HEK293 (cell line): ENCODE data around the gene PCDHAC2.

Experiments
- KLF16 ChIP-seq: fragments of 450-650 bp; formaldehyde crosslinking; IDR thresholded peaks from 2 replicates; pipeline ENCODE4 v1.5.1; 2017; ENCODE audit warnings: missing biosample characterization, missing genetic modification characterization
- MYNN ChIP-seq: fragments of 450-650 bp; formaldehyde crosslinking; IDR thresholded peaks from 2 replicates; pipeline ENCODE4 v1.5.1; 2016; ENCODE audit warnings: missing biosample characterization, missing genetic modification characterization, borderline replicate concordance
- ZBTB7A ChIP-seq: fragments of 450-650 bp; formaldehyde crosslinking; IDR thresholded peaks from 2 replicates; pipeline ENCODE4 v1.5.1; 2016; ENCODE audit warnings: low read depth, missing biosample characterization, missing genetic modification characterization
- ZFHX2 ChIP-seq: fragments of 450-650 bp; formaldehyde crosslinking; conservative IDR thresholded peaks from 2 replicates; pipeline ENCODE4 v1.5.1; 2016; ENCODE audit warnings: missing biosample characterization, missing genetic modification characterization
- ZNF114 ChIP-seq: fragments of 450-650 bp; formaldehyde crosslinking; IDR thresholded peaks from 2 replicates; pipeline ENCODE4 v1.5.0; 2017; ENCODE audit warnings: missing biosample characterization, missing genetic modification characterization
- ZNF707 ChIP-seq: fragments of 450-650 bp; formaldehyde crosslinking; IDR thresholded peaks from 2 replicates; pipeline ENCODE4 v1.5.1; 2016; ENCODE audit warnings: missing biosample characterization, missing genetic modification characterization
- ZNF747 ChIP-seq: fragments of 450-650 bp; formaldehyde crosslinking; IDR thresholded peaks from 2 replicates; pipeline ENCODE4 v1.5.1; 2016; ENCODE audit warnings: missing biosample characterization, missing genetic modification characterization
- ZNF776 ChIP-seq: fragments of 450-650 bp; formaldehyde crosslinking; IDR thresholded peaks from 2 replicates; pipeline ENCODE4 v1.5.0; 2017; ENCODE audit warnings: missing biosample characterization, missing genetic modification characterization, borderline replicate concordance
- ZNF785 ChIP-seq: fragments of 450-650 bp; formaldehyde crosslinking; IDR thresholded peaks from 2 replicates; pipeline ENCODE4 v1.5.1; 2016; ENCODE audit warnings: missing biosample characterization, missing genetic modification characterization
- TF ChIP-seq, protein P1 (sequence below): fragments of 450-650 bp; formaldehyde crosslinking; IDR thresholded peaks from 2 replicates; pipeline ENCODE4 v1.5.1; 2016; ENCODE audit warnings: missing biosample characterization, missing genetic modification characterization
- TF ChIP-seq, protein P2 (sequence below): fragments of 450-650 bp; formaldehyde crosslinking; IDR thresholded peaks from 2 replicates; pipeline ENCODE4 v1.5.1; 2016; ENCODE audit warnings: missing biosample characterization, missing genetic modification characterization
- TF ChIP-seq, protein P3 (sequence below): fragments of 450-650 bp; formaldehyde crosslinking; IDR thresholded peaks from 2 replicates; pipeline ENCODE4 v1.5.1; 2016; ENCODE audit warnings: missing biosample characterization, missing genetic modification characterization, low read depth
- TF ChIP-seq, protein P4 (sequence below): fragments of 450-650 bp; formaldehyde crosslinking; IDR thresholded peaks from 2 replicates; pipeline ENCODE4 v1.5.1; 2016; ENCODE audit warnings: missing biosample characterization, missing genetic modification characterization, borderline replicate concordance
- TF ChIP-seq, protein P5 (sequence below): fragments of 450-650 bp; formaldehyde crosslinking; optimal IDR thresholded peaks from 2 replicates; pipeline ENCODE3; 2016; ENCODE audit warnings: missing biosample characterization, mild to moderate bottlenecking, missing genetic modification characterization

DNA sequence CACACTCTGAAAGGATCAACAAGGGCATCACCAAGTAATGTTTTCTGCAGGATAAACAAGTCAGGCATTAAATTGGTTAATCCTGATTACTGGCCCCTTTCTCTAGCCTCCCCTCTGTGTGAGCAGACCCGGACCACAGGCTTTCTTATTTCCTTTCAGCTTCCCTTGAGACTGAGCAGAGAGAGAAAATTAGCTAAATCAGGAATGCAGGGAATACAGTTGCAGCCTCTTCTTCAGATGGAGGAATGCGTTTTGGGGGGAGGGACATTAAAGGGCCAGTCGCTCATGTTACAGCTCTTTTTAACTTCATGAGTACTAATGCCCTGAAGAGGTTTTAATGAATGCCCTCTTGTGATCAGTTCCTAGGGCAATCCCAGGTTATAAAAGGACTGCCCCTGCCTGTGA lies 19.8 kb downstream of the PCDHAC2 start:
- TF ChIP-seq, protein P1, sequence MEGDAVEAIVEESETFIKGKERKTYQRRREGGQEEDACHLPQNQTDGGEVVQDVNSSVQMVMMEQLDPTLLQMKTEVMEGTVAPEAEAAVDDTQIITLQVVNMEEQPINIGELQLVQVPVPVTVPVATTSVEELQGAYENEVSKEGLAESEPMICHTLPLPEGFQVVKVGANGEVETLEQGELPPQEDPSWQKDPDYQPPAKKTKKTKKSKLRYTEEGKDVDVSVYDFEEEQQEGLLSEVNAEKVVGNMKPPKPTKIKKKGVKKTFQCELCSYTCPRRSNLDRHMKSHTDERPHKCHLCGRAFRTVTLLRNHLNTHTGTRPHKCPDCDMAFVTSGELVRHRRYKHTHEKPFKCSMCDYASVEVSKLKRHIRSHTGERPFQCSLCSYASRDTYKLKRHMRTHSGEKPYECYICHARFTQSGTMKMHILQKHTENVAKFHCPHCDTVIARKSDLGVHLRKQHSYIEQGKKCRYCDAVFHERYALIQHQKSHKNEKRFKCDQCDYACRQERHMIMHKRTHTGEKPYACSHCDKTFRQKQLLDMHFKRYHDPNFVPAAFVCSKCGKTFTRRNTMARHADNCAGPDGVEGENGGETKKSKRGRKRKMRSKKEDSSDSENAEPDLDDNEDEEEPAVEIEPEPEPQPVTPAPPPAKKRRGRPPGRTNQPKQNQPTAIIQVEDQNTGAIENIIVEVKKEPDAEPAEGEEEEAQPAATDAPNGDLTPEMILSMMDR (tag by site-specific recombination), result no peak
- TF ChIP-seq KLF16 (tag by site-specific recombination), result no peak
- no peak for TF ChIP-seq ZNF707 (tag by site-specific recombination)
- no peak for TF ChIP-seq MYNN (tag by site-specific recombination)
- no peak for TF ChIP-seq ZNF785 (tag by site-specific recombination)
- TF ChIP-seq, protein P2, sequence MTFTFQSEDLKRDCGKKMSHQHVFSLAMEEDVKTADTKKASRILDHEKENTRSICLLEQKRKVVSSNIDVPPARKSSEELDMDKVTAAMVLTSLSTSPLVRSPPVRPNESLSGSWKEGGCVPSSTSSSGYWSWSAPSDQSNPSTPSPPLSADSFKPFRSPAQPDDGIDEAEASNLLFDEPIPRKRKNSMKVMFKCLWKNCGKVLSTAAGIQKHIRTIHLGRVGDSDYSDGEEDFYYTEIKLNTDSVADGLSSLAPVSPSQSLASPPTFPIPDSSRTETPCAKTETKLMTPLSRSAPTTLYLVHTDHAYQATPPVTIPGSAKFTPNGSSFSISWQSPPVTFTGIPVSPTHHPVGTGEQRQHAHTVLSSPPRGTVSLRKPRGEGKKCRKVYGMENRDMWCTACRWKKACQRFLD, result no peak
- TF ChIP-seq, protein P3, sequence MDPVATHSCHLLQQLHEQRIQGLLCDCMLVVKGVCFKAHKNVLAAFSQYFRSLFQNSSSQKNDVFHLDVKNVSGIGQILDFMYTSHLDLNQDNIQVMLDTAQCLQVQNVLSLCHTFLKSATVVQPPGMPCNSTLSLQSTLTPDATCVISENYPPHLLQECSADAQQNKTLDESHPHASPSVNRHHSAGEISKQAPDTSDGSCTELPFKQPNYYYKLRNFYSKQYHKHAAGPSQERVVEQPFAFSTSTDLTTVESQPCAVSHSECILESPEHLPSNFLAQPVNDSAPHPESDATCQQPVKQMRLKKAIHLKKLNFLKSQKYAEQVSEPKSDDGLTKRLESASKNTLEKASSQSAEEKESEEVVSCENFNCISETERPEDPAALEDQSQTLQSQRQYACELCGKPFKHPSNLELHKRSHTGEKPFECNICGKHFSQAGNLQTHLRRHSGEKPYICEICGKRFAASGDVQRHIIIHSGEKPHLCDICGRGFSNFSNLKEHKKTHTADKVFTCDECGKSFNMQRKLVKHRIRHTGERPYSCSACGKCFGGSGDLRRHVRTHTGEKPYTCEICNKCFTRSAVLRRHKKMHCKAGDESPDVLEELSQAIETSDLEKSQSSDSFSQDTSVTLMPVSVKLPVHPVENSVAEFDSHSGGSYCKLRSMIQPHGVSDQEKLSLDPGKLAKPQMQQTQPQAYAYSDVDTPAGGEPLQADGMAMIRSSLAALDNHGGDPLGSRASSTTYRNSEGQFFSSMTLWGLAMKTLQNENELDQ (tag by site-specific recombination), result no peak
- TF ChIP-seq, protein P4, sequence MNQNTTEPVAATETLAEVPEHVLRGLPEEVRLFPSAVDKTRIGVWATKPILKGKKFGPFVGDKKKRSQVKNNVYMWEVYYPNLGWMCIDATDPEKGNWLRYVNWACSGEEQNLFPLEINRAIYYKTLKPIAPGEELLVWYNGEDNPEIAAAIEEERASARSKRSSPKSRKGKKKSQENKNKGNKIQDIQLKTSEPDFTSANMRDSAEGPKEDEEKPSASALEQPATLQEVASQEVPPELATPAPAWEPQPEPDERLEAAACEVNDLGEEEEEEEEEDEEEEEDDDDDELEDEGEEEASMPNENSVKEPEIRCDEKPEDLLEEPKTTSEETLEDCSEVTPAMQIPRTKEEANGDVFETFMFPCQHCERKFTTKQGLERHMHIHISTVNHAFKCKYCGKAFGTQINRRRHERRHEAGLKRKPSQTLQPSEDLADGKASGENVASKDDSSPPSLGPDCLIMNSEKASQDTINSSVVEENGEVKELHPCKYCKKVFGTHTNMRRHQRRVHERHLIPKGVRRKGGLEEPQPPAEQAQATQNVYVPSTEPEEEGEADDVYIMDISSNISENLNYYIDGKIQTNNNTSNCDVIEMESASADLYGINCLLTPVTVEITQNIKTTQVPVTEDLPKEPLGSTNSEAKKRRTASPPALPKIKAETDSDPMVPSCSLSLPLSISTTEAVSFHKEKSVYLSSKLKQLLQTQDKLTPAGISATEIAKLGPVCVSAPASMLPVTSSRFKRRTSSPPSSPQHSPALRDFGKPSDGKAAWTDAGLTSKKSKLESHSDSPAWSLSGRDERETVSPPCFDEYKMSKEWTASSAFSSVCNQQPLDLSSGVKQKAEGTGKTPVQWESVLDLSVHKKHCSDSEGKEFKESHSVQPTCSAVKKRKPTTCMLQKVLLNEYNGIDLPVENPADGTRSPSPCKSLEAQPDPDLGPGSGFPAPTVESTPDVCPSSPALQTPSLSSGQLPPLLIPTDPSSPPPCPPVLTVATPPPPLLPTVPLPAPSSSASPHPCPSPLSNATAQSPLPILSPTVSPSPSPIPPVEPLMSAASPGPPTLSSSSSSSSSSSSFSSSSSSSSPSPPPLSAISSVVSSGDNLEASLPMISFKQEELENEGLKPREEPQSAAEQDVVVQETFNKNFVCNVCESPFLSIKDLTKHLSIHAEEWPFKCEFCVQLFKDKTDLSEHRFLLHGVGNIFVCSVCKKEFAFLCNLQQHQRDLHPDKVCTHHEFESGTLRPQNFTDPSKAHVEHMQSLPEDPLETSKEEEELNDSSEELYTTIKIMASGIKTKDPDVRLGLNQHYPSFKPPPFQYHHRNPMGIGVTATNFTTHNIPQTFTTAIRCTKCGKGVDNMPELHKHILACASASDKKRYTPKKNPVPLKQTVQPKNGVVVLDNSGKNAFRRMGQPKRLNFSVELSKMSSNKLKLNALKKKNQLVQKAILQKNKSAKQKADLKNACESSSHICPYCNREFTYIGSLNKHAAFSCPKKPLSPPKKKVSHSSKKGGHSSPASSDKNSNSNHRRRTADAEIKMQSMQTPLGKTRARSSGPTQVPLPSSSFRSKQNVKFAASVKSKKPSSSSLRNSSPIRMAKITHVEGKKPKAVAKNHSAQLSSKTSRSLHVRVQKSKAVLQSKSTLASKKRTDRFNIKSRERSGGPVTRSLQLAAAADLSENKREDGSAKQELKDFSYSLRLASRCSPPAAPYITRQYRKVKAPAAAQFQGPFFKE (tag by site-specific recombination), result no peak
- TF ChIP-seq ZBTB7A (tag by site-specific recombination), result no peak
- TF ChIP-seq, protein P5, sequence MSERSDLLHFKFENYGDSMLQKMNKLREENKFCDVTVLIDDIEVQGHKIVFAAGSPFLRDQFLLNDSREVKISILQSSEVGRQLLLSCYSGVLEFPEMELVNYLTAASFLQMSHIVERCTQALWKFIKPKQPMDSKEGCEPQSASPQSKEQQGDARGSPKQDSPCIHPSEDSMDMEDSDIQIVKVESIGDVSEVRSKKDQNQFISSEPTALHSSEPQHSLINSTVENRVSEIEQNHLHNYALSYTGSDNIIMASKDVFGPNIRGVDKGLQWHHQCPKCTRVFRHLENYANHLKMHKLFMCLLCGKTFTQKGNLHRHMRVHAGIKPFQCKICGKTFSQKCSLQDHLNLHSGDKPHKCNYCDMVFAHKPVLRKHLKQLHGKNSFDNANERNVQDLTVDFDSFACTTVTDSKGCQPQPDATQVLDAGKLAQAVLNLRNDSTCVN (tag by site-specific recombination), result no peak
- no peak for TF ChIP-seq ZNF114 (tag by site-specific recombination)
- no peak for TF ChIP-seq ZNF747
- no peak for TF ChIP-seq ZNF776 (tag by site-specific recombination)
- TF ChIP-seq ZFHX2 (tag by site-specific recombination), result no peak
